NCI-H345 (cell line): ENCODE measurements around the gene RIC3.

Source experiments
- DNase-seq: peaks from one replicate; lab custom pipeline; 2025; lab: John Stamatoyannopoulos, UW

The RIC3 gene

DNA sequence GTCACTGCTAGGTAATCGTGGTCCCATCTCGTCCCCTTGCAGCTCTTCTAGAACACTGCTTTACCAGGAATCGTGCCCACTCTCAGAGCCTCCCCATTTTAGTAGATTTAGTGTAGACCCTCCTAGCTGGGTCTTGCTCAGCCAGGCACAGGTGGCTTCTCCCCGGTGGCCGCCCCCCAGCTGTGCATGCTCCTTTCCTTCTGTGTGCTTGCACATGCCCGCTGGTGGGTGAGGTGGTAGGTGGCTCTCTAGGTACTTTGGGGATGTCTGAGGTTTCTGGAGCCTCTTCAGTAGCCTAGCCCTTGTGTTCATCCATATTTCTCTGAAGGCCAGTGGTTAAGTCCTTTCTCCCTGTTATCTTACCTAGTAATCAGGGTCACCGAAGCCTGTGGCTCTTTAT is 82.3 kb downstream of the RIC3 start:
- no peak for DNase-seq

DNA sequence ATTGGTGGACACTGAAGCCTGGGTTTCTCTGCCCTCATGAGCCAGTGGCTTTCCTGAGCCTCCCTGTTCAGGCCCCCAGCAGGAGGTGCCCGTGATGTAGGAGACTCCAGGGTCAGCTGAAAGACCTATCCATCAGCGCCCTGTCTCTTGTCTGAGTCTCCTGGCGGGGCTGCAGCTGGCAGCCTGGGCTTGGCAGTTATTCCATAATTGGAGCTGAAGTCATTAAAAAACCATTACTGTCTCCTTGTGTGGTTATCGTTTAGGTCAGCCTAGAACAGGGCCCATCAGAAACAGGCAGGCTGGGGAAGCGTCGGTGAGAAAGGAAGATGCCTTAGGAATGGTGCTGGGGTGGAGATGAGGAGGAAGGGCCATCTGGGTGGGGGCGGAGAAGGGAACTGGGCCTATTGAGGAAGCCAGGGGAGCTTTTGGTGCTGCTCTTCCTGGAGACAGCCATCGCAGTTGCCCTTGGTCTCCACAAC is 82.8 kb downstream of the RIC3 start:
- DNase-seq: peak; percentile 44

DNA sequence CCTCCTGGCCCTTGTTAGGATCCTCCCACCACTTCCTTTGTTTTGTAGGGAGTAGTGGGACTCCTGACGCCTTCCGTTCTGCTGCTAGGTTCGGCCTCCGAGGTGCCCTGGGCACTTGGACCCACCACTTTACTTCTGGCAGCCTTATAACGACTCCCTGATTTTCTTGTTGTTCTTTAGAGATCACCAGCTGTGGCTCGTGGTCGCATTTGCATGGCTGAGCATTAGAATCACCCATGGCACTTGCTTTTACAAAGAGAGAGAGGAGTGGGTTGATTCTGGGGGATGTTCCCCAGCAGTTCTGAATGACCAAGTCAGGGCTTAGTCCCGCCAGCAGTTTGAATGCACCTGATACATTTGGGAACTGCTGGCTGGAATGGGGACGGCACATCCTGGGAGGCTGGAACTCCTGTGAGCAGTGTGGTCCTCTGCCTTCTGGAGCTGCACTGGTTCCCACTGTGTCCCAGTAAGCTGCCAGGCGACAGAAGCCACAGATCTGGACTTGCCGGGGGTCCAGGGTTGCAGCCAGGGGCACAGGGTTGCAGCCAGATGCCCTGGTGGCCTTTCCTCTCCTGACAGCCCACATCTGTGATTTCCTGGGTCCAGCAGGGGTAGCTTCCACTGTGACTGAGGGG is 83.7 kb downstream of the RIC3 start:
- no peak for DNase-seq

DNA sequence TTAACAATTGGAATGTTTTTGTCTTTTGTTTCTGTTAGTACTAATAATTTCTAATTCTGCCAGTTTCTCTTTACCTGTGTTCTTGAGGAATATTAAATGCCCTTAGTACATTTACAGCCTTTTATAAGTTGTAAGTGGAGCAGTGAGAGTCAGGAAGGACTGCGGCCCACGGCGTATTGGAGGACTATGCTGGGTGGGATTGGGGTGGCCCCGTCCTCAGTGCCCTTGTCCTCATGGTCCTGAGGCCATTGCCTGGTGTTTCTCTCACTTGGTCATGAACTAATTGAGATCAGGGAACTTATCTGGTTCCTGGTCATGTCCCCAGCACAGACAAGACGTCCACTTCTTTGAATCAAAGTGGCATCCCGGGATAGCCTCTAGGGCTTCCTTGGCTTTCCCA is 84.5 kb downstream of the RIC3 start:
- no peak for DNase-seq

DNA sequence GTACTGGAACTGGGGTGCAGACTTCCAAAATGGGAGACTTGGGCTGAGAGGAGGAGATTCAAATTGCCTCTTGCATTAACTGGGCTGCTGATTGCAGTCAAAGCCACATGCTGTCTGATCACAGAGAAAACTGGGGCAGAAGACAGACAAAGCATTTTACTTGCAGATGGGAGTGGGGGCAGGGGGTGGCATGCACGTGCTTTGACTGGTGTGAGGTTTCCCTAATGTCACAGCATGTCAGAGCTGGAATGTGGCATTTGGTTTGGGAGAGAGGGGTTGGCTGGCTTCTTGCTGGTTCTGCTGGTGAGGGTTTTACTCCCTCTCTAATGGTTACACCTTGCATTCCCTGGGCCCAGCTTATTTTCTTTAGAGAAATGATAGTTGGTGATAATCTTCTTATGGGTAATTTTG is 84.9 kb downstream of the RIC3 start:
- no peak for DNase-seq

DNA sequence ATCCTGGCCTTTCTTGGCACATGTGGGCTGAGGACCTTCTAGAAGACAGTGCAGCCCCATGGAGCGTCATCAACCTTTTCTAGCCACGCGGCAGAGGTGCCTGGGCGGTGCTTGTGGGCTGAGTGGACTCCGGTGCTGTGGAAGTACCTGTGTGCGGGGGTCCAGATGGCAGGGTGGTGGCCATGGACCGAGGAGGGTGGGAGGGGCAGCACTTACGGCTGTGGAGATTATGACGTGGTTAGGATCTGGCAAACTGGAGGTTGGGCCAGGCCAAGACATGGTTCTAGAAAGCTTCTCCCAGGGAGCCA is 85.8 kb downstream of the RIC3 start:
- DNase-seq: no peak

DNA sequence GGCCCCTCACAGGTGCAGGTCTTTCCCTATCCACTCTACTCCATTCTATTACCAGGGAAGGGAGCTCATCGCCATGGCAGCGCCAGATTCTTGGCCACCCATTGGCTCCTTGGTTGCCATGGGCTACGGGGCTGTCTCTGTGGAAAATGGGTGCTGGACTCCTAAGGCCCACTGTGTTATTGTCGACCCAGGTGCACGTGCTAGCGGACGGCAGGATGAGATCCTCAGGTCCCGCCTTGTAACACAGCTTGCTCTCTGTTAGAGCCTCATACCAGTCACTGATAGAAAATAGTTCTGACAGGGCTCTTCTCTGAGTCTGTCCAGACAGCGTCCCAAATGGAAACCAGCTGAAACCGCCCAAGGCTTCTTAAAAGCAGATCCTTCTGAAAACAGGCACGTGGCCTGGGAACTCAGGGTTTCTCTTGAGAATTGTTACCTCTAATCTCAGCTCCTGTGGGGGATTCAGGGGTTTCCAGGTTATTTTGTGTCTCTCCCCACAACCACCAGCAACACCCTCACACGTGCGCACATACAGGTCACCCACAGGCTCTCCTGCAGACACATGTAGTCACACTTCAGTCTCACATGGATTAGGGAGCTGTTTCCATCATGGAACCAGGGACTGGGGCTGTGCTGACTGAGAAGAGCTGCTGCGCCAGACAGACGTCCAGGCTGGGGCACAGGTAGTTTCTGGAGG is 86.3 kb downstream of the RIC3 start:
- peak; percentile 10 for DNase-seq

DNA sequence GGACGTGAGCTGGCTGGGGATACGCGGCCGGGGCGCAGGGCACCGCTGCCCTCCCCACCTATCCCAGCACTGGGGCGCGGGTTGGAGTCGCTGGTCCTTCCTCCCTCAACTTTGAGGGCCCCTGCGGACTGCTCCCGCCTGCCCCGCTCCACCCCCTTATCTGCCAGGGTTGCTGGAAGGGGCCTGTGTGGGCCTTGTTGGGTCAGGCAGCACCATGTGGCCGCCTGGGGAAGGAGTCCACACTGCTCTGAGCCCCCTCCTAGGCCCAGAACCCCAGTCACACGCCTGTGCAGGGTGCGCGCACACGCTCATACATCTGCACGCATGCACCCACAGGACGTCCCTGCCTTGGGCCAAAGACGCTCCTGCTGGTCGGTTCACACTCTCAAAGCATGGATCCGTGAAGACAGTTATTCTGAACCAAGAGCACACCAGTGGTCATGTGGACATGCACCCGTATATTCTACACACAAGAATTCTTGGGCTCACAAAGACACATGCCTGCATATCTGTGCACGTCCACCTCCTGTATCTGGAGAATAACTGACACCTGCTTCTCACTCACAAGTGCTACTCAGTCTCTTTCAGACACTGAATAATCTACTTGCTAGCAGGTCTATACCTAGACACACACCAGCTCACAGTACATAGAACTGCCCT is 87.1 kb downstream of the RIC3 start:
- DNase-seq: no peak

DNA sequence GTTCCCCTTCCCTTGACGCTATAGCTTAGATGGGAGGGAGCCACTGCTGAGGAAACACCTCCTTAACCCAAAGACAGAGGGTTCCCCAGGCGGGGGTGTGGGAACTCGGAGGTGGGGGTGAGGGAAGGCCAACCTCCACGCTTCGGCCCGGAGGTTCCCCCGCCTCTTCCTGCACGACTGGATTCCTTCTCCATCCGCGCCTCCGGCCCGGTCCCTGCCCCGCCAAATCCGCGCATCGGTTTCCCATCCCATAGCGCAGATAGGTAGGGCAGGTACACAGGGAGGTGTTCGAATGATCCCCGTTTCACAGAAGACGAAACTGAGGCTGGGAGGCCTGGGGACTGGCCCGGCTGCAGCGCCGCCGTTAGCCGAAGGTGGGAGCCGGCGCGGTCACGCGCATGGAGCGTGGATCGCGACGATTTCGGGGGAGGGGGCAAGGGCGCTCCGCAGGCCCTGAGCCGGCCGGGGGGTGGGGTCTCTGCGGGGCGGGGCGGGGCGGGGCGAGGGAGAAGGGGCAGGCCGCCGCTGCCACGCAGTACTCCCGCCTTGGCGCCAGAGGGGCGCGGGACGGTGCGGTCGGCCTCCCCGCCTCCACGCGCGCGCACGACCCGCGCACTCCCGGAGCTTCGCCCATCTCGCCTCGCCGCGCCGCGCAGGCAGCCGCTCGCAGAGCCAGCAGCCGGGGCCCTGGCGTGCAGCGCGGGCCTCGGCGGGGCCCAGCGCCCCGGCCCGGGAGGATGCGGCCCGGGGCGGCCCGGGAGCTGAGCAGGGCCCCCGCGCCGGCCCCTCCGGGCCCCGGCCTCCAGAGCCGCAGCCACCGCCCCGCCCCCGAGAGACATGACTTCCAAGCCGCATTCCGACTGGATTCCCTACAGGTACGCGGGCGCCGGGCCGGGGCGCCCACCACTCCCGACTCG is 87.9 kb downstream of the RIC3 start, which contains the start of gene TUB:
TUB (plus strand) TSS at position 538 of the 917 bp plus-strand sequence; CDS start at position 838, 300 bp downstream.
- peak; percentile 40 for DNase-seq

DNA sequence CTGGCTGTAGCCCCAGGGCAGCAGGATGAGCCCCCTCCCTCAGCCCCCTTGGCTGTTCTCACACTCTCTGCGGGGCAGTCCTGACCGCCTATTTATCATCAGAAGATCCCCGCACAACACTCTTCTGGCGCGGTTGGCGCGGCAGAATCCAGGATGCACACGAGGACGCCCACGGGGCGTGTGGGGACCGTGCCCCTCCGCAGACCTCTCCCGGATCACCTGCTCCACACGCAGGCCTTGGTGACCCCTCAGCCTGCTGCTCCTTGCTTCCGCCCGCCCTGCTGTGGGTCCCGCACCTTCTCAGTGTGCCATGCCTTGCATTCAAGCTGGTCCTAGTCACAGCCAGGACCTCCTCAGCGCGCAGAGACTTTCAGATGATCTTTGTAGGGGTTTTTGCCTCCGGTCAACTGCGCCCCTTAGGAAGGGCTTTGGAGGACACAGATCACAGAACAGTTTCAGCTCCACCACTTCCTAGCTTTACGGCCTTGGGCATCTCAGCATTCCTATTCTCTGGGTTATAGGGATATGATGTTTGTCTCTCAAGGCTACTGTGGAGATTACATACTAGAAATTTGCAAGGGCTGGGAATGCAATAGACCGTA is 88.7 kb downstream of the RIC3 start:
- no peak for DNase-seq

DNA sequence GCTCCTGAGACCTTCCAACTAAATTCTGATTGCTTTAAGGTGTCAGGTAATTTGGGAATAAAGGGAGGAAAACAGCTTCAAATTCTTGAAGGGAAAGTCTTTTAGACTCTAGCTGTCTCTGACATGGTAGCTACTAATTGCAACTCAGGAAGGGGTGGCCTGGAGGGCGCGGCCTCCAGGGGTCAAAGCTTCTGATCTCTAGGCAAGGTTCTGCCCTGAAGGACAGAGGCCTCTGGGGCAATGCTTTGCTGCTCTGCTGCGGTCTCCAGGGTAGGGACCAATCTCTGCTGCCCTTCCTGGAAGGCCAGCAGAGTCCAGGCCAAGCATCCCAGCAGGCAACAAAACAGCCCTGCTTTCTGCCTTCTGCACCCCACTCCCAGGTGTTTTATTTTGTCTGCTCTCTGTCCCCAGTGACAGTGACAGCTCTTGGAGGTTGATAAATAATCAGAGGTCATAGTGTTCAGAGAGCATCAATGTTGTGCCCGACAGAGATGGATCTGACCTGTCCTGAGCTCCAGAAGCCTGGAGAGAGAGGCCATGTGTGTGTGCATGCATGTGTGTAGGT is 89.6 kb downstream of the RIC3 start:
- no peak for DNase-seq

DNA sequence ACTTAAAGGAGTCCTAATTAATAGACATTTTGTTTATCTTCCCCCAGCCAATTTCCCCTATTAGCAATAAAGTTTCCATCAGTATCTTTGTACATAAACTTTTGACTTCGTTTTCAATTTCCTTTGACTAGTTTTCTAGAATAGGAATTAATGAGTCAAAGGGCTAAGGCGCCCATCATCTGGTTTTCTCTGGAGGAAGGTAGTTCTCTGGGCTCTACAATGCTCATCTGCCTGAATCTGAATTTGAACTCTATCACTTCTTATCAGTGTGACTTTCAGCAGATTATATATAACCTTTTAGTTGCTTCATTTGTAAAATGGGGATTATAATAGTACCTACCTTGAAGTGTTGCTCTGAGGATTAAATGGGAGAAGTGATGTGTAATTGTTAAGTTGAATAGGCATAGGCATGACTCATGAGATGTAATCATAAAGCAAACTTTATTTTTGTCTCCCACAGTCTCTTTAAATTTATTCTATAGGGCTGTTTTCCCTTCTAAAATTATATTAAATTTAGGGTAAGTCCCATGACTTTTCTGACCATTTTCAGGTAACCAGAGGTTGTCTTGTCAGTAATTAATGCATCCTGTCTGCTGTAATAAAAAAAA is 93.6 kb downstream of the RIC3 start:
- no peak for DNase-seq

DNA sequence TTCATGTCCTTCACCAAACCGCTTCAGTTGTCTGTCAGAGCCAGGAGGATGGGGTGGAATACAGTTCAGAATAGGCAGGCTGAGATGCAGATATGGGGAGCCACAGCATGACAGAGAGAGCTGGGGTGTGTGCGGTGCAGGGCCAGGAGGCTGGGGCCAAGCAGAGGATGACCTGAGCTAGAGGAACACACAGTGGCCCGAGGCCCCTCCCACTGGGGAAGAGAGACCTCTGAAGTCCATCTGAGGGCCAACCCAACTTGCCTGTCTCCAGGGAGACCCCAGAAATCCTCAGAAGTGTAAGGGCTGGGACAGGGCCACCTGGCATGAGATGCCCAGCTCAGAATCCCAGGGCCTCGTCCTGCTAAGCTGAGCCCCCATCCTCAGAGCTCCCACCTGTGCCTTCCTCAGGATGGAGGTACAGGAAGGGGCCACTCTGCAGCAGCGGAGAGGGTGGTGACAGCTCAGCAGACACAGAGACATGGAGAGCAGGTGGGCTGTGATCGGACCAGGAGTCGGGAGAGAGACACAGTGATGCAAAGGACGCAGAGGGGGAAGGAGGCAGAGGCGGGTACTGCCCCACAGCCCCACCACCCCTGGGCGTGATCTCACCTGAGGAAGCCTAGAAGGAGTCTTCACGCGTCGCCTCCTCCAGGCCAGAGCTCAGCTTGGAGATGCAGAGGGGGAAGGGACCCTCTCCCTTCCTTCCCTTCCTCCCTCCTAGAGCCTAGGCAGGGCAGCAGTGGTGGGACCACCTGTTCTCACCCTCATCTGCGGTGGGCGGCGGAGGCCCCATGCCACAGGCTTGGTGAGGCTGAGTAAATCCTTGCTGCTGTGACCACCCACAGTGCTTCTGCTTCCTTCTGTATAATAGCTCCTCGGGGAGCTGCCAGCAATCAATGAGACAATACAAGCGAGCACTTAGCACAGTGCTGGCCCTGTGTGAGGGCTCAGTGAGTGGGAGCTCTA is 96.9 kb downstream of the RIC3 start:
- peak; percentile 66 for DNase-seq

DNA sequence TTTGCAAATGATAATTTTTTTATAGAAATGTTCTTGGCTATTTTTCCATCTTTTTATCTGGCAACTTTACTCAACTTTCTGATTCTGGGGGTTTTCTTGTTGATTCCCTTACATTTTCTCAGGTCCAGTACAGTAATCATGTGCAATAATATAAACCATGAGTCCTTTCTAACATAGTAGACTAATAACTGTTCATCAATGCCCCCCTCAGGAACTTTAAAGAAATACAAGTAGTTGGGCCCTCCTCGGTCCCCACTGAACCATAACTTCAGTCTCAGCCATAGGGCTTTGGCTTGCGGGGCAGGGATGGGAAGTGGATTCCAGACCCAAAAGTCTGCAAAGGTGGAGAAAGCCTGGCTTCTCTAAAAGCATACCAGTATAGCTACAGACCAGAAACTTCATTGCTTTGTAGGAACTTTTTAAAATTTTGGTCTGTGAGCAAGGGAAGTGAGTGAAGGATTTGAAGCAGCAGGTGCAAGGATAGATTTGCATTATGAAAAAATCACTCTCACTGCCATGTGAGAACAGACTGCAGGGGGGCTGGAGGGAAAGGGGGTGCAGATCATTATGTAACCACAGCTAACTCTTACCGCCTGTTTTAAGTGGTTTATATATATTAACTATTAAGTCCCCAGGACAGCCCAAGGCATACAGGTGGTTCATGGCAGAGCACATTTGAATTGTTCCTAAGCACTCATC is 98.3 kb downstream of the RIC3 start:
- peak; percentile 11 for DNase-seq

DNA sequence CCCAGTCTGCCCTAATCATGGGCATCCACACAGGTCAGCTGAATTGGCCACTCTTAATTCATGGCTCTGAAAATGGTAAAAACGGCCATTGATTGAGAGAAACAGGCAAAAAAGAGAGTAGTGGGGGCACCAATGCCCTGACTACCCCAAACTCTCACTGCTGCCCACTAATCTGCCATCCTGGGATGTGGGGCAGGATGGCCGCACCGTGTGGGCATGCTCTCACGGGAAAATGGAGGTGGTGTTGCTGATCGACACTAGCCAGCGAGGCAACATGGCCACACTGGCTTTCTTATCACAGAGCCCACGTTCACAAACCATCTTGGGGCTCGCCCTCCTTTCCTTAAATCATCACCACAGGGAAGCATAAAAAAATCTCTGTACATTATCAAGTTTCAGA is 99.1 kb downstream of the RIC3 start:
- no peak for DNase-seq

DNA sequence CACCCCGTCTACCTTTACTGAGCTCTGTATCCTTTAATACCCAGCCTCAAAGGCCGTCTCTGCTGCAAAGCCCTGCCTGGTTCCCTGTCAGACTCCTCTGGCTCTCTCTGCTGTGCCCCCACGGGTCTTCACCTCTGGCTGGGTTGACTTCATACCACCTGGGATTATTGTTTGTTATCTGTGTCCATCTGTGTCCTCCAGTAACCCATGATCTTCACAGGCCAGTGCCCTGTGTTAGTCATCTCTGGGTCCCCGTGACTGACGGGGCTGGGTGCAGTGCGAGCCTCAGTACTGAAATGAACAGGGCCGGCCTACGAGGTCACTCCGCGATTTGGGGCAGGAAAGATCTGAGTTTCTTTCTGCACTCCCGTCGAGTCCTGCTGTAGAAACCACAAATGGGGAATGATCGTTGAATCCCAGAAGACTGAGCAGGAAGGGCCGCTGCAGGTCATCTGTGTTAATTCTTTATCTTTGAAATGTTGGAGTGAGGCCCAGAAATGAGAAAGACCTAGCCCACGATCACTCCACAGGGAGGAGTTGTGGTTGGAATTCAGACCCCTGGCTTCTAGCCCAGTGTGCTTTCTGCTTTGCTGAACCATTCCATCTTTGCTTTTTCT is 100.1 kb downstream of the RIC3 start:
- DNase-seq: peak; percentile 16

DNA sequence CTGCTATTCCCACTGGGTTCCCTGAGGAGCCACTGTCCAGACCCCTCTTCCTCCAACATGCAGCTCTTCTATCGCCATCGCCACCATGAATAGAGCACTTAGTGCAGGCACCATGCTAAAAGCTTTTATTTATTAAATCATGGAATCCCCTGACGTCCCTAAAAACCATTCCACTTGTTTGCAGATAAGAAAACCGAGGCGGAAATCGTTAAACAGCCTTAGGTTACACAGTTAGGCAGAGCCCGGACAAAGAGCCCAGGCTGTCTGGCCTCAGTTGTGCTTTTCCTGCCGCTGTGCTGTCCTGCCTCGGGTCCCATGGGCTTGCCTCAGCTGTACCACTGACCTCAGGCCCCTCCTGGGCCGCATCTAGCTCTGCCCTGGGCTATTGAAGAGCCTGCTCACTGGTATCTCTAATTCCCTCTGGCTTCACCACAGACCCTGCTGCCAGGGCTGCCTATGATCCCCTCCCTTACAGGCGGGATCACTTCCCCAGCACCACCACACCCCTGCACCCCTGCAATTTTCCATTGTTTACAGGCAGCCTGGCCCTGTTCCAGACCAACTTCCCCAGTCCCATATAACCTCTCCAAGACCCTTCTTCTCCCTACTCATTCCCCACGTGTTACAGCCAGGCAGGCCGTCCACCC is 100.8 kb downstream of the RIC3 start:
- no peak for DNase-seq

DNA sequence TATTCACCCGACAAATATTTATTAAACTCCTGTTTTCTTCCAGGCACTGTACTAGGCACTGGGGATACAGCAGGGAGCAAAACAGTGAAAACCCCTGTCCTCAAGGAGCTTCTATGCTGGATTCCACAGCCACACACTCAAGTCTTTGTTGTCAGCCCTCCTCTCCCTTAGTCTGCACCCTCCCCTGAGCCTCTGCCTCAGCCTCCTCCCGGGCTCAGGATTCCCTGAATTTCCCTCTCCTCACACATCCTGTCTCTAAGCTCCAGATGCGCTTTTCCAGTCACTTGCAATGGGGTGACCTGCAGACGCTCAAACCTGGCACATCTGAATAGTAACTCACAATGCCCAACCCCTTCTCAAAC is 101.3 kb downstream of the RIC3 start:
- no peak for DNase-seq
